ENCODE results near the gene HEXIM1.

The HEXIM1 gene

DNA sequence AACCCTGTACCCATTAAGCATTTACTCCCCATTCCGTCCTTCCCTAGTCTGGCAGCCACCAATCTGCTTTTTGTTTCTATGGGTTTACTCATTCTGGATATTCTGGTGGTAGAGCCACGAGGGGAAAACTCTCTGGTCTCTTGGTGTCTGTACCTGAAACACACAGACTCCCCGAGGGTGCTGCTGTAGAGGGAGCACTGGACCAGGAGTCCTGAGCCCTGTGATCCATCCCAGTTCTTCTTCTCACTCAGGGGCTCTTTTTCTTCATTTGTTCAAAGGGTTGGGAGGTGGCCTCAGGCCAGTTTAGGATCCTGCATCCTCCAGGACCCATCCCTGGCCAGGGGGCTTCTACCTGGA, 27.5 kb downstream of the HEXIM1 start:
- no peak for DNase-seq

DNA sequence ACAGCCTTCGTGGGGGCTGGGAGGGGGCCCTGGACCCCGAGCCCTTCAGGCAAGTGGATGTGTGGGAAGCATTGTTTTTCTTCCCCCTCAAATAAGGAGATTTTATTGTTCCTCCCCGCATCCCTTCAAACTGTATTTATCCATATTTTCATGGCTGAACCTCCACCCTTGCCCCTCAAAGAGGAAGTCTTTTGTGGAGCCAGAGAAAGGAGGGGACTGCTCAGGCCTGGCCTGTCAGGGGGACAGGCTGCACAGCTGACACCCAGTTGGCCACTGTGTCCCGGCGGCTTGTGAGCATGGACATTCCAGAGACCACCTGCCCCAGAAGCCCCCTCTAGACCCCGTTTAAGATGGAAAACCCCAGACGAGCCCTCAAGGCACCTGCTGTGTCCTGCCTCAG, 29.3 kb downstream of the HEXIM1 start:
- DNase-seq, result no peak

- no peak for DNase-seq
Measured at GRCh38 chr17:45184144-45184543, 35.9 kb downstream of the HEXIM1 start.

- DNase-seq, result no peak
Measured at GRCh38 chr17:45186801-45187354, 38.6 kb downstream of the HEXIM1 start.

- DNase-seq, result no peak
Measured at GRCh38 chr17:45189009-45189408, 40.7 kb downstream of the HEXIM1 start.

- no peak for DNase-seq
Measured at GRCh38 chr17:45190503-45191255, 42.4 kb downstream of the HEXIM1 start.

GRCh38 chr17:45195424-45195823, 47.1 kb downstream of the HEXIM1 start:
- no peak for DNase-seq

DNA sequence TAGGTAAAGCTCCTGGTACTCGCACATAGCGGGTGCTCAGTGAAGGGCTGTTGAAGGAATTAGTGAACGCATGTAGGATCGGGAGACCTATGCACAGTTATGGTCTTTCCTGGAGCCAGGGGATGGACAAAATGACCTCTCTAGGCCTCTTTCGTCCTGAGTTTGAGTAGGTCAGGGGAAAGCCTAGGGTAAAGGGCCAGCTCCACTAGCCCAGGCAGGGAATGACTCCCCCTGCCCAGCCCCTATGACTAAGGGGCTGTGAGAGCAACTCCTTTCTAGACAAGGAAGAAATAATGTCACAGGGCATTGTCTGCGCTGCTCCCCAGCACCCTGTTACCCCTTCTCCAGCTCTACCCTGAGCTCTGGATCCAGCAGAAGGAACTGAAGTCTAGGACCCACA, 48.8 kb downstream of the HEXIM1 start:
- no peak for DNase-seq

- DNase-seq, result peak; percentile 95 to 97 (median 97)
Measured at GRCh38 chr17:45197555-45198334, 49.5 kb downstream of the HEXIM1 start.

DNA sequence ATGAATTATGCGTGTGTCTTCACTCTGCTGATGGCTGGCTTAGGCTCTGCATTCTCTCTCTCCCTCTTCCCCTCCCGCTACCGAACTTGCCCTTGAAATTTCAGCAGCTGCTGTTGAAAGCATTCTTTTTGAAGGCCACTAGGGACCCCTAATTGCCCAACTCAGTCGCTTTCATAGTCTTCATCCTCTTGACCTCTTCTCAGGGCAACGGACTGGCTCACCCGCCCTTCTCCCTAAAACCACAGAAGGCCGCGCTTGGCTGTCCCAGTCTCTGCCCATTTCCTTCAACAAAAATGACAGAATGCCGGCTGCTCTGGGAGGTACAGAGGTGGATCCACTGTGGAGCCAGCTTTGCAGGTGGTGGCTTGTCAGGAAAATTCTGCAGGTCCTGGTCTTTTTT, 52.4 kb downstream of the HEXIM1 start:
- peak; percentile 36 to 46 (median 46) for DNase-seq

- DNase-seq, result no peak
Measured at GRCh38 chr17:45201457-45201856, 53.2 kb downstream of the HEXIM1 start.

Data from suppressor macrophage treated with lipopolysaccharide for 1 hour (primary cell).